T-helper 9 cell (primary cell): ENCODE data around the gene IBTK.
"Not testable (repeated sequence)": the region's sequence is repeated elsewhere in the genome, so short reads cannot be mapped to it uniquely, and the experiment has no call there.

Source experiments
- DNase-seq: peaks from one replicate; pipeline ENCODE4 v3.0.0-alpha.2; 2020

The IBTK gene

GRCh38 chr6:82245376-82245775 is 2.2 kb downstream of the IBTK start:
- no peak for DNase-seq

- DNase-seq, result no peak
Observed at GRCh38 chr6:82243884-82244283, 3.7 kb downstream of the IBTK start.

- no peak for DNase-seq
Observed at GRCh38 chr6:82240186-82240585, 7.4 kb downstream of the IBTK start.

GRCh38 chr6:82239597-82239996 is 7.9 kb downstream of the IBTK start:
- no peak for DNase-seq

GRCh38 chr6:82237013-82237412 is 10.5 kb downstream of the IBTK start:
- no peak for DNase-seq

GRCh38 chr6:82227770-82228169 is 19.8 kb downstream of the IBTK start:
- DNase-seq, result no peak

- DNase-seq, result no peak
Observed at GRCh38 chr6:82220167-82220566, 27.4 kb downstream of the IBTK start.

- DNase-seq, result no peak
Observed at GRCh38 chr6:82217018-82217586, 30.4 kb downstream of the IBTK start.

- no peak for DNase-seq
Observed at GRCh38 chr6:82216549-82216948, 31.0 kb downstream of the IBTK start.

- no peak for DNase-seq
Observed at GRCh38 chr6:82211326-82211725, 36.2 kb downstream of the IBTK start.

GRCh38 chr6:82208913-82209312 is 38.6 kb downstream of the IBTK start:
- no peak for DNase-seq

- no peak for DNase-seq
Observed at GRCh38 chr6:82205930-82206392, 41.6 kb downstream of the IBTK start.

- no peak for DNase-seq
Observed at GRCh38 chr6:82204020-82204419, 43.5 kb downstream of the IBTK start.

- no peak for DNase-seq
Observed at GRCh38 chr6:82197784-82198183, 49.8 kb downstream of the IBTK start.

- DNase-seq, result not testable (repeated sequence)
Observed at GRCh38 chr6:82197245-82197644, 50.3 kb downstream of the IBTK start.

GRCh38 chr6:82196161-82196560 is 51.4 kb downstream of the IBTK start:
- DNase-seq, result no peak

- DNase-seq, result no peak
Observed at GRCh38 chr6:82195619-82196018, 51.9 kb downstream of the IBTK start.

GRCh38 chr6:82185948-82186535 is 61.5 kb downstream of the IBTK start:
- no peak for DNase-seq

- no peak for DNase-seq
Observed at GRCh38 chr6:82183642-82184282, 63.8 kb downstream of the IBTK start.

GRCh38 chr6:82182756-82183155 is 64.8 kb downstream of the IBTK start:
- DNase-seq, result no peak

- DNase-seq, result no peak
Observed at GRCh38 chr6:82179415-82179814, 68.1 kb downstream of the IBTK start.

- no peak for DNase-seq
Observed at GRCh38 chr6:82178759-82179112, 68.8 kb downstream of the IBTK start.

- DNase-seq, result no peak
Observed at GRCh38 chr6:82178077-82178758, 69.3 kb downstream of the IBTK start.

GRCh38 chr6:82176616-82177015 is 70.9 kb downstream of the IBTK start:
- no peak for DNase-seq
